Testis (tissue), 3 donors: ENCODE measurements around the gene SIAH2. TPM values are rescaled to one million over a fixed set of nuclear protein-coding genes. Genes with fewer than 3 reads are reported as not detected.
A peak's percentile ranks its signal among the peaks of the same experiment; 100 is the strongest.

Experiments used
- DNase-seq: peaks from one replicate; pipeline ENCODE4 v3.0.0-alpha.2; 2019
- H3K27ac ChIP-seq, 2 donors: fragments of 200-600 bp; sonication (generic); one replicate each; pipeline ENCODE4 v1.5.1; 2019
- H3K27me3 ChIP-seq: fragments of 200-600 bp; sonication (generic); one replicate; pipeline ENCODE4 v1.5.1; 2019
- H3K36me3 ChIP-seq: fragments of 200-600 bp; sonication (generic); one replicate; pipeline ENCODE4 v1.5.1; 2017; ENCODE audit warnings: low read depth; ENCODE audit errors: missing control alignments
- H3K4me1 ChIP-seq: fragments of 200-600 bp; sonication (generic); one replicate; pipeline ENCODE4 v1.5.1; 2019
- H3K4me3 ChIP-seq, 2 donors: fragments of 200-600 bp; sonication (generic); one replicate each; pipeline ENCODE4 v1.5.1; 2017 to 2019
- H3K9me3 ChIP-seq: fragments of 200-600 bp; sonication (generic); one replicate; pipeline ENCODE4 v1.5.1; 2017
- CTCF ChIP-seq, 3 experiments: fragments of 450-650 bp in 2 of 3; fragments of 200-600 bp in 1 of 3; sonication (generic) in 1 of 3; IDR thresholded peaks; one replicate each; pipeline ENCODE4 v1.5.1; 2016 to 2019; ENCODE audit warnings: antibody characterized with exemption in 3 of 3, mild to moderate bottlenecking in 2 of 3, moderate library complexity in 1 of 3
- POLR2A ChIP-seq: fragments of 450-650 bp; IDR thresholded peaks from one replicate; pipeline ENCODE4 v1.6.1; 2017; ENCODE audit warnings: antibody characterized with exemption, mild to moderate bottlenecking, moderate library complexity
- WGBS, 2 donors: methylation state at CpG; one replicate each; pipeline ENCODE4 v1.1.5; 2018; 5-methylcytosine and 5-hydroxymethylcytosine counted together
- intact Hi-C: fragments of 100-400 bp; cut with DNase I; formaldehyde crosslinking; loops from one replicate; pipeline ENCODE4 v1.15.1; 2023; ENCODE audit warnings: low total_unique reads
- polyA plus RNA-seq: library from polyadenylated mRNA; stranded (reverse); fragments of 350-450 nt; fragmentation: Illumina TruSeq; extraction: RNeasy Lipid Tissue Mini Kit (QIAGEN cat#74804); gene quantifications from one replicate; pipeline ENCODE4 v1.2.3, GENCODE V29; 2014; ENCODE audit warnings: low read depth, low replicate concordance; ENCODE audit not compliant: insufficient read depth
- total RNA-seq, 2 donors: library from RNA; depleted of rRNA; stranded (reverse); fragments of >200 nt; gene quantifications; one replicate each; pipeline ENCODE4 v1.2.3, GENCODE V29; 2016

SIAH2 gene
- total and polyA plus RNA-seq, 3 donors from 2014 or later = 17.5 to 46.1 (median 37.5) TPM

GRCh38 chr3:150778793-150779401 is 15.9 kb upstream of the SIAH2 start:
- H3K27me3 ChIP-seq = no peaks in the 10 kb centered on the region
- WGBS, 2 donors = 78 to 83% methylated on average over 14 to 42 of the region's 42 CpGs
- H3K27ac ChIP-seq = no peak overlapping the region
- H3K36me3 ChIP-seq = no peaks in the 10 kb centered on the region
- H3K4me1 ChIP-seq = no peaks in the 10 kb centered on the region
- peak overlapping the region; percentile 15 to 32 for H3K4me3 ChIP-seq
- H3K9me3 ChIP-seq = no peaks in the 10 kb centered on the region
- TF ChIP-seq POLR2A = no peak
- DNase-seq = no peak
- intact Hi-C loops = no loop called here

- intact Hi-C loops = no loop called here
- 76 to 96% methylated on average over 3 to 7 of the region's 7 CpGs for WGBS, 2 donors
These were observed 12.1 kb upstream of the SIAH2 start for GRCh38 chr3:150775001-150775599.

GRCh38 chr3:150773616-150774192 is 10.7 kb upstream of the SIAH2 start:
- intact Hi-C loops = no loop called here
- WGBS, 2 donors = 61 to 79% methylated on average over 3 to 14 of the region's 14 CpGs

More at GRCh38 chr3:150775001-150775599, 12.1 kb upstream of the SIAH2 start:
- no peaks in the 10 kb centered on the region for H3K36me3 ChIP-seq
- H3K4me1 ChIP-seq = peaks cover 17% of the 10 kb centered on the region
- no peak overlapping the region for H3K4me3 ChIP-seq
- no peaks in the 10 kb centered on the region for H3K27me3 ChIP-seq
- no peak for TF ChIP-seq POLR2A
- TF ChIP-seq CTCF (IDR thresholded peaks at IDR 0.05) = no peak
- no peak for DNase-seq
- H3K27ac ChIP-seq = no peak overlapping the region
- no peaks in the 10 kb centered on the region for H3K9me3 ChIP-seq

GRCh38 chr3:150771600-150771999 is 8.6 kb upstream of the SIAH2 start:
- H3K36me3 ChIP-seq = no peaks in the 10 kb centered on the region
- no peak for DNase-seq
- no peak overlapping the region for H3K4me3 ChIP-seq
- intact Hi-C loops = no loop called here
- H3K27me3 ChIP-seq = no peaks in the 10 kb centered on the region
- H3K9me3 ChIP-seq = no peaks in the 10 kb centered on the region
- 62 to 66% methylated on average over 2 of the region's 2 CpGs for WGBS, 2 donors
- H3K4me1 ChIP-seq = peaks cover 17% of the 10 kb centered on the region
- no peak for TF ChIP-seq POLR2A
- TF ChIP-seq CTCF (IDR thresholded peaks at IDR 0.05) = no peak
- H3K27ac ChIP-seq = no peak overlapping the region

More at GRCh38 chr3:150773616-150774192, 10.7 kb upstream of the SIAH2 start:
- no peaks in the 10 kb centered on the region for H3K27me3 ChIP-seq
- no peak for DNase-seq
- H3K4me1 ChIP-seq = peaks cover 17% of the 10 kb centered on the region
- no peak overlapping the region for H3K4me3 ChIP-seq
- H3K36me3 ChIP-seq = no peaks in the 10 kb centered on the region
- no peak for TF ChIP-seq POLR2A
- TF ChIP-seq CTCF (IDR thresholded peaks at IDR 0.05) = no peak
- H3K27ac ChIP-seq = no peak overlapping the region
- no peaks in the 10 kb centered on the region for H3K9me3 ChIP-seq

- TF ChIP-seq CTCF (IDR thresholded peaks at IDR 0.05) (no peak), POLR2A (no peak)
- Histone ChIP-seq H3K4me1 (peaks cover 17% of the 10 kb centered on the region), H3K4me3 (no peak overlapping the region), H3K27me3 (no peaks in the 10 kb centered on the region), H3K9me3 (no peaks in the 10 kb centered on the region), H3K27ac (peak overlapping the region in 1 of 2 donors; percentile 35), H3K36me3 (no peaks in the 10 kb centered on the region)
- 56 to 71% methylated on average over 3 of the region's 3 CpGs for WGBS, 2 donors
- intact Hi-C loops = no loop called here
- no peak for DNase-seq
These were observed 7.7 kb upstream of the SIAH2 start for GRCh38 chr3:150770681-150771080.
